Subcutaneous adipose tissue (tissue), 4 donors: Measurements from ENCODE around the gene UBE2L6. TPM values are rescaled to one million over a fixed set of nuclear protein-coding genes. Genes with fewer than 3 reads are reported as not detected.

Experiments used
- total RNA-seq, 4 donors: library from RNA; depleted of rRNA; stranded (reverse); fragments of >200 nt; gene quantifications; one replicate each; pipeline ENCODE4 v1.1.0, GENCODE V29; 2016
- TF ChIP-seq, protein P1 (sequence below): fragments of 450-650 bp; IDR thresholded peaks from one replicate; pipeline ENCODE4 v1.5.1; 2016; ENCODE audit warnings: low read depth, mild to moderate bottlenecking, control low read depth, antibody characterized with exemption, moderate library complexity

UBE2L6 gene
- total RNA-seq, 4 donors from 2014 or later = 21.8 to 60.7 (median 33.6) TPM

DNA sequence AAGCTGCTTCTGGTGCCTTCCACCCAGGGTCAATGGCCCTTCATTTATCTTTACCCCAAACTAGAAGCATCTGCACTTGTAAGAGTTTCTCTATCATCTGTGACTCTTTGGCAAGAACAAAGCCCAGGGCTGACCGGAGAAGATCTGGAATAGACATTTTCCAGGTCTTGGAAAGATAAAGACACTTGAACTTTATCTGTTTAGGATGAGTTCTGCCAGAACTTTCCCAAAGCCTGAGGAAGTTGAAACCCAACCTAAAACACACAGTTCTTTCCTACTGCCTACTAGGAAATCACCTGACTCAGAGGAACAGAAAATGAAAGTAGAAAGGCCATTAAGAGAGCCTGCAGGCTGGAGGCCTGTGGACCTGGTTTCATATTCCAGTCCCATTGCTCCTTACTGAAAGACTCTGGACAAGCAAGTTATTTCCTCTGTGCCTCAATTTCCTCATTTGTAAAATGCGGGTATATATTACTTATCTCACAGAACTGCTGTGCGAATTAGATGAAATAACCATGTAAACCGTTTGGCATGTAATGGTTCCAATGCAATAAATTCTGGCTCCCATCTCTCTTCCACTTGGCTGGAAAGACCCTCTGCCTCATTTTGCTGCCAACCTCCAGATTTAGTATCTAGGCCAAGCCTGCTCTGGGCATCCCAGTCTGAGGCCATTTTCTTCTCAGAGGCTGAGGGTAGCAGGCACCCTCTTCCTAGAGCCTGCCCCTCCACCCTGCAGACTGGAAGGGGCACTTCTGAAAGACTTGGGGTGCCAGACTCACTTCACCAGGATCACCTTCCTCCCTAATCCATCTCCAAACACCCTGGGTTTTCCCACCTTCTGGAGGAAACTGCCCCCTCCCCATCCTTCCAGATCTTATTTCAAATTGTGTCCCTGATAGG, 1.2 kb downstream of the UBE2L6 start:
- TF ChIP-seq, protein P1, sequence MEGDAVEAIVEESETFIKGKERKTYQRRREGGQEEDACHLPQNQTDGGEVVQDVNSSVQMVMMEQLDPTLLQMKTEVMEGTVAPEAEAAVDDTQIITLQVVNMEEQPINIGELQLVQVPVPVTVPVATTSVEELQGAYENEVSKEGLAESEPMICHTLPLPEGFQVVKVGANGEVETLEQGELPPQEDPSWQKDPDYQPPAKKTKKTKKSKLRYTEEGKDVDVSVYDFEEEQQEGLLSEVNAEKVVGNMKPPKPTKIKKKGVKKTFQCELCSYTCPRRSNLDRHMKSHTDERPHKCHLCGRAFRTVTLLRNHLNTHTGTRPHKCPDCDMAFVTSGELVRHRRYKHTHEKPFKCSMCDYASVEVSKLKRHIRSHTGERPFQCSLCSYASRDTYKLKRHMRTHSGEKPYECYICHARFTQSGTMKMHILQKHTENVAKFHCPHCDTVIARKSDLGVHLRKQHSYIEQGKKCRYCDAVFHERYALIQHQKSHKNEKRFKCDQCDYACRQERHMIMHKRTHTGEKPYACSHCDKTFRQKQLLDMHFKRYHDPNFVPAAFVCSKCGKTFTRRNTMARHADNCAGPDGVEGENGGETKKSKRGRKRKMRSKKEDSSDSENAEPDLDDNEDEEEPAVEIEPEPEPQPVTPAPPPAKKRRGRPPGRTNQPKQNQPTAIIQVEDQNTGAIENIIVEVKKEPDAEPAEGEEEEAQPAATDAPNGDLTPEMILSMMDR = no peak

DNA sequence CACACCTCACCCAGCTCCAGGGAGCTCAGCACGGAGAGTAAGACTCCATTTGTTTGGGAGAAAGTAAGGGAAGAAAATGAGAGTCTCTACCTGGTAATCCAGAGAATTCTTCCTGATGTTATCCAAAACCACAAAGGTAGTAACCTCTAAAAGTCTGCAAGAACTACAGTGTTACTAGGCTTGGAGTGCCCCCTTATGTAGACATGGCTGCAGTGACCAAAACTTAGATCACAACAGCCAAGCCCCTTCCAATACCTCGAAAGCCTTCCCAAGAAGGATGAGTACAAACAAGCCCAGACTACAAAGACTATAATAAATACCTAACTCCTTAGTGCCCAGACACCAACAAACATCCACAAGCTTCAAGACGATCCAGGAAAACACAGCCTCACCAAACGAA, 4.9 kb downstream of the UBE2L6 start:
- TF ChIP-seq, protein P1 = no peak

DNA sequence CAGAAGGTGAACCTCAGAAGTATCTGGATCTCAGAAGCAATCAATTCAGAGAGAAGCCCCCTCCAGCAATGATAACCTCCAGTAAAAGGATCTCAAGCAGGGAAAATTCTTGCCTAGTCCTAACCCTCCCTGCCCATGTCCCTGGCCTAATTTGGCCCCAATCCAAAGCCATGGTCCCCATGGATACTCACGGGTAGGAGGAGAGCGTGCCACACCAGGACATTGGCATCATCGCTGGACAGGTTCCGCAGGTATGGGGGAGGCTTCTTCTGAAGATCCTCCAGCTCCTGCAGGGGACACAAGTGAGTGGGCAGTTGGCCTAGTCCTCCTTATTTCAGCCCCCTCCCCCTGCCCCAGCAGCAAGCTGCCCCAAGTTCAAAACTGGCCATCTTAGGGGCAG, 7.3 kb downstream of the UBE2L6 start:
- TF ChIP-seq, protein P1 = no peak

DNA sequence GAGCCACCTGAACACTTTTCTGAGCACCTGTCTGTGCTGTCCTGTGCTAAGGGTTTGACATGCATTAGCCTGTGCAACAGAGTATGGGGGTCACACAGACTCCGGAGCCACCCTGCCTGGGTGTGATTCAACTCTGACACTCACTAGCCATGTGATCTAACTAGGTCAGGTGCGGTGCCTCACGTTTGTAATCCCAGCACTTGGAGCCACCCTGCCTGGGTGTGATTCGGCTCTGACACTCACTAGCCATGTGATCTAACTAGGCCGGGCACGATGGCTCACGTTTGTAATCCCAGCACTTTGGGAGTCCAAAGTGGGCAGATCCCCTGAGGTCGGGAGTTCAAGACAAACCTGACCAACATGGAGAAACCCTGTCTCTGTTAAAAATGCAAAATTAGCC, 11.4 kb downstream of the UBE2L6 start:
- TF ChIP-seq, protein P1 = no peak

DNA sequence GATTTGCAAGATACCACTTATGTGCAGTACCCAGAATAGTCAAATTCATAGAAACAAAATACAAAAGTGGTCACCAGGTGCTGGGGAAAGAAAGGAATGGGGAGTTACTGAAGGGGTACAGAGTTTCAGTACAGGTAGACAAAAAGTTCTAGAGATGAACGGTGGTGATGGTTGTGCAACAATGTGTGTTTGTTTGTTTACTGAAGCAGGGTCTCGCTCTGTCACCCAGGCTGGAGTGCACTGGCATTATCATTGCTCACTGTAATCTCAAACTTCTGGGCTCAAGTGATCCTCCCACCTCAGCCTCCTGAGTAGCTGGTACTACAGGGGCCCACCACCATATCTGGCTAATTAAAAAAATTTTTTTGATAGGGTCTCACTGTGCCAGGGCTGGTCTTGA, 12.1 kb downstream of the UBE2L6 start:
- TF ChIP-seq, protein P1 = no peak

DNA sequence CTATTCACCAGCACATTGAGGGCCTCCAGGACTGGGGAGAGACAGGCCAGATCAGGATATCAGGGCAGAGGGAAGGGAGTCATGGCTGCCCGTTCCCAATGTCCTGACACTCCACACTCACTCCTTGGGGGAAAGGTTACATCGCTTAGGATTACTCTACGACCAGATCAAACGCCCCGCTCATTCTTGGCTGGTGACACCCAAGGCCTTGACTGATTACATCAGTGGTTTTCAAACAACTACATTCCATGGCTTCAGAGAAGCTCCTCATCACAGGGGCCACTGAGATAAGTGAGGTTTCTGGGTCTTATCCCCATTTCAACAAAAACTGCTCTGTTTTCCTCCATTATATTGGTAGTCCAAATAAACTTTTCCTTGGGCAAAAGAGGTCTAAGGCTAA, 15.0 kb downstream of the UBE2L6 start:
- TF ChIP-seq, protein P1 = no peak

DNA sequence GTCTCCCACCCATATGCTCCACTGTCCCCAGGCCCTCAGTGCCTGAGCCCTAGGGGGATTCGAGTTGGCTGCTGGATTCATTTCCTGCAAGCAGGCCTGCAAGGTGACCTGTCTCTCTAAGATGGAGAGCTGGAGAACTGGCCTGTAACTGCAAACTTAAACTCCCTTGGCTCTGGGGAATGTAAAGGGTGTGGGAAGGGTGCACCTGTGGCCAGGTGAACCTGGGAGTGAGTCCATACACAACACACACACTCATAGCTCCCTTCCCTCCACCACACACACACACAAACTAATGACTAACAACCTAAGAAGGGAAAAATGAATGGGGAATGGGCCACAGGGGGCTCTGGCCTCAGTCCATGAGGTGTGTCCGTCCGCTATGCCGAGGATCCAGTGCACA, 15.5 kb downstream of the UBE2L6 start:
- TF ChIP-seq, protein P1 = no peak
